B cell (primary cell): Measurements from ENCODE around the gene BDKRB1. TPM values are rescaled to one million over a fixed set of nuclear protein-coding genes. Genes with fewer than 3 reads are reported as not detected.

ENCODE experiments used
- ATAC-seq: fragments of 200-7000 bp; cut with Tn5 transposase; one replicate; pipeline ENCODE4 v1.10.0; 2021; ENCODE audit warnings: low read depth, mild to moderate bottlenecking, moderate number of reproducible peaks, moderate library complexity
- CTCF ChIA-PET: fragments of 350-600 bp; sonication (Branson Sonifier 250); formaldehyde crosslinking; loops from one replicate; lab custom pipeline; 2021; ENCODE audit warnings: antibody characterized with exemption, inconsistent platforms; lab: Charles Lee
- POLR2A ChIA-PET: fragments of 350-600 bp; sonication (Branson Sonifier 250); formaldehyde crosslinking; loops from one replicate; lab custom pipeline; 2021; ENCODE audit warnings: antibody characterized with exemption; lab: Charles Lee
- DNase-seq: peaks from one replicate; pipeline ENCODE4 v3.0.0; 2013
- H2AFZ ChIP-seq: 2 replicates; pipeline ENCODE4 v1.6.1; 2012; ENCODE audit warnings: mild to moderate bottlenecking, low read depth, low read length; ENCODE audit not compliant: insufficient read depth, poor library complexity, severe bottlenecking
- H3K27ac ChIP-seq, 2 donors: 1 replicate in 1 of 2; 2 replicates in 1 of 2; pipeline ENCODE4 v1.5.1; 2012 to 2013; ENCODE audit warnings: low read length in 2 of 2, mild to moderate bottlenecking in 2 of 2, moderate library complexity in 1 of 2
- H3K27me3 ChIP-seq, 4 experiments: fragments of 200-600 bp in 1 of 4; sonication (generic) in 1 of 4; replicated peaks in 1 of 4; 1 replicate in 2 of 4; 2 replicates in 2 of 4; pipeline versions ENCODE4 v1.6.1 to v1.7.0; 2013 to 2016; ENCODE audit warnings: low read length in 3 of 4, mild to moderate bottlenecking in 2 of 4, mixed read lengths in 1 of 4, moderate library complexity in 1 of 4; ENCODE audit not compliant: insufficient read depth in 4 of 4, control insufficient read depth in 3 of 4; ENCODE audit errors: control extremely low read depth in 1 of 4
- H3K36me3 ChIP-seq, 2 experiments: replicated peaks in 1 of 2; 1 replicate in 1 of 2; 2 replicates in 1 of 2; pipeline versions ENCODE4 v1.6.1 to v1.7.1; 2013; ENCODE audit warnings: low read length in 1 of 2; ENCODE audit not compliant: insufficient read depth in 2 of 2, control insufficient read depth in 1 of 2; ENCODE audit errors: control extremely low read depth in 1 of 2, extremely low read depth in 1 of 2
- H3K4me1 ChIP-seq, 2 donors: fragments of 200-600 bp in 1 of 2; sonication (generic) in 1 of 2; 1 replicate in 1 of 2; 2 replicates in 1 of 2; pipeline versions ENCODE4 v1.5.1 to v1.6.1; 2013 to 2017; ENCODE audit warnings: low read length in 2 of 2; ENCODE audit not compliant: control insufficient read depth in 2 of 2, insufficient read depth in 2 of 2
- H3K4me2 ChIP-seq: replicated peaks from 2 replicates; pipeline ENCODE3; 2012; ENCODE audit warnings: mild to moderate bottlenecking, low read depth, low read length; ENCODE audit not compliant: poor library complexity, severe bottlenecking
- H3K4me3 ChIP-seq, 5 experiments: fragments of 200-600 bp in 1 of 5; sonication (generic) in 1 of 5; 1 replicate in 3 of 5; 2 replicates in 2 of 5; pipeline versions ENCODE4 v1.5.1 to v1.7.0; 2011 to 2016; ENCODE audit warnings: low read length in 4 of 5, mild to moderate bottlenecking in 4 of 5, low read depth in 2 of 5, control low read depth in 1 of 5, moderate library complexity in 1 of 5; ENCODE audit not compliant: insufficient read depth in 1 of 5; ENCODE audit errors: control extremely low read depth in 1 of 5, extremely low read depth in 1 of 5
- H3K79me2 ChIP-seq: fragments of 200-600 bp; sonication (generic); one replicate; pipeline ENCODE4 v1.6.0; 2016; ENCODE audit warnings: low read length; ENCODE audit not compliant: control insufficient read depth, insufficient read depth
- H3K9ac ChIP-seq: fragments of 200-600 bp; sonication (generic); 2 replicates; pipeline ENCODE4 v1.6.1; 2017; ENCODE audit warnings: mild to moderate bottlenecking, low read length, moderate library complexity
- H3K9me3 ChIP-seq, 3 donors: one replicate each; pipeline versions ENCODE4 v1.6.1 to v1.7.1; 2013; ENCODE audit warnings: low read length in 2 of 3; ENCODE audit not compliant: control insufficient read depth in 2 of 3, insufficient read depth in 1 of 3; ENCODE audit errors: control extremely low read depth in 1 of 3
- H4K20me1 ChIP-seq: 2 replicates; pipeline ENCODE4 v1.6.0; 2012; ENCODE audit warnings: mild to moderate bottlenecking, low read length; ENCODE audit not compliant: insufficient read depth, control insufficient read depth, poor library complexity, severe bottlenecking
- H3K27ac Mint-ChIP-seq: one replicate; pipeline ENCODE4 v1.8.0; 2021; ENCODE audit warnings: mixed read lengths
- H3K27me3 Mint-ChIP-seq: one replicate; pipeline ENCODE4 v1.8.0; 2021; ENCODE audit warnings: mixed read lengths
- H3K4me1 Mint-ChIP-seq: one replicate; pipeline ENCODE4 v1.8.0; 2021; ENCODE audit warnings: mixed read lengths
- H3K4me3 Mint-ChIP-seq: one replicate; pipeline ENCODE4 v1.8.0; 2021; ENCODE audit warnings: mixed read lengths
- H3K9me3 Mint-ChIP-seq: one replicate; pipeline ENCODE4 v1.8.0; 2022; ENCODE audit warnings: mixed read lengths; ENCODE audit not compliant: insufficient read depth
- CTCF ChIP-seq: fragments of 200-600 bp; IDR thresholded peaks from one replicate; pipeline ENCODE4 v1.8.0; 2022; ENCODE audit warnings: antibody characterized with exemption, mild to moderate bottlenecking
- EZH2 ChIP-seq: IDR thresholded peaks from 2 replicates; pipeline ENCODE4 v1.6.1; 2012; ENCODE audit warnings: borderline replicate concordance, low read depth, mild to moderate bottlenecking, moderate library complexity, low read length; ENCODE audit not compliant: insufficient read depth, poor library complexity, severe bottlenecking
- WGBS: methylation state at CpG from one replicate; pipeline ENCODE4 v1.1.5; 2013; ENCODE audit warnings: missing lambda C conversion rate; ENCODE audit not compliant: insufficient coverage; 5-methylcytosine and 5-hydroxymethylcytosine counted together
- intact Hi-C: fragments of 100-400 bp; cut with micrococcal nuclease; formaldehyde crosslinking; loops from one replicate; pipeline ENCODE4 v1.10.0; 2022
- polyA plus RNA-seq: library from polyadenylated mRNA; depleted of rRNA; stranded (reverse); fragments of >200 nt; gene quantifications from 2 replicates; pipeline ENCODE4 v1.2.3, GENCODE V29; 2012
- total RNA-seq, 2 donors: library from RNA; stranded (reverse); fragments of 120-200 nt in 1 of 2; gene quantifications; 1 replicate in 1 of 2; 2 replicates in 1 of 2; pipeline versions ENCODE4 v1.2.3 to v1.2.4, GENCODE V29; 2013 to 2022

Gene BDKRB1
- total and polyA plus RNA-seq, 2 donors (not counting 1 experiment from before 2014, with no cell fraction given) = not detected

DNA sequence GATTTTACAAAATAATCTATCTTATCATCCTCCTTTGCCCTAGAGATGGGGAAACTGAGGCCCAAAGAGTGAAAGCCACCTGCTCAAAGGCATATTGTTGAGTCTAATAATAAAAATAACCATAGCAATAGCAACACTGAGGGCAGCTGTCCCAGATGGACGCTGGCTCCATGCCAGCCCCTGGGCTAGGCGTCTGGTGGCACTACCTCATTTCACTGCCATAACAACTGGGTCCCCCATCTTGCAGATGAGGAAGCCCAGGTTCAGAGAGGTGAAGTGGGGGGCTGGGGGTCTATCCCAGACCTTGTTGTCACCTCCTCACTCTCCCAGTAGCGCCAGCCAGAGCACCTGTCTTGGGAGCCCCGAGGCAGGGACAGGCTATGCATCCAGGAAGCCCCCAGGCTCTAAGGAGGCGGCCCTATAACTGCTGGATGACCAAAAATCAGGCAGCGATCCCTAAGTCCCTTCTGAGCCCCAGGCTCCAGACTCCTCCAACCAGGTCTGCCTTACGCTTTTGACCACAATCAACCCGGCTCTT, 38.6 kb upstream of the BDKRB1 start:
- Histone ChIP-seq H3K79me2 (no peaks in the 10 kb centered on the region), H3K4me1 (no peaks in the 10 kb centered on the region), H3K36me3 (no peaks in the 10 kb centered on the region), H2AFZ (no peak overlapping the region), H3K4me3 (no peak overlapping the region), H3K27ac (no peak overlapping the region), H3K4me2 (no peak overlapping the region), H4K20me1 (no peaks in the 10 kb centered on the region), H3K27me3 (peaks cover 0 to 16% (median 0%) of the 10 kb centered on the region in 4 experiments), H3K9me3 (peaks cover 0 to 3% (median 0%) of the 10 kb centered on the region in 3 donors), H3K9ac (no peak overlapping the region)
- CTCF ChIA-PET = no interaction called here
- Mint-ChIP-seq H3K9me3 (no peaks in the 10 kb centered on the region), H3K27ac (no peak overlapping the region), H3K27me3 (peaks cover 14% of the 10 kb centered on the region), H3K4me3 (no peak overlapping the region), H3K4me1 (no peaks in the 10 kb centered on the region)
- TF ChIP-seq EZH2 (no peak), CTCF (no peak)
- ATAC-seq (no peak), DNase-seq (no peak)
- intact Hi-C loops = no loop called here
- WGBS = 77% methylated on average over 6 of the region's 8 CpGs
- POLR2A ChIA-PET = no interaction called here

DNA sequence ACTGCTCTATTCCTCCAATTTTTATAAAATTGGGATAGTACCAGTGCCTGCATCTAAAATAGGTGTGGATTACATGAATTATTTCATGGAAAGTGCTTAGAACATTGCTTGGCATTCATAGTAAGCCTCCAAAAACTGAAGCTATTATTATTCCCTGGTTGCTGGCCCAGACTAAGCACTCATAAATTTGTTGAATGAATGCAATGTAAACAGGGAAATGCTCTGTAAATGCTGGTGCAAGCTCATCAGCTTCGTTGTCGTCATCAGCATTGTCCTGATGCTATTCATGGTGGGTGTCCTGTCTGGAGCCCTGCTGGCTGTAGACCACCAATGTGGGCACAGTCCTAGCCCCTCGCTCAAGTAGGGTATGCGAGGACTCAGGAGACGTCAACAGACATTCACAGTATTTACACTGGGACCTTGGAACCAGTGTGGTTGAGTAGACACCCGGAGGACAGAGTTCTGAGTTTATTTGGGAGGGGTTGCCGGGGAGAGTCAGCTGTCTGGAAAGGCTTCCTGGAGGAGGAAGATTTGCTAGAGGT, 34.8 kb upstream of the BDKRB1 start:
- DNase-seq = no peak
- no peak for ATAC-seq
- Mint-ChIP-seq H3K27ac (no peak overlapping the region), H3K4me3 (no peak overlapping the region), H3K9me3 (no peaks in the 10 kb centered on the region), H3K27me3 (peaks cover 11% of the 10 kb centered on the region), H3K4me1 (no peaks in the 10 kb centered on the region)
- 94% methylated on average over 7 of the region's 7 CpGs for WGBS
- Histone ChIP-seq H3K36me3 (no peaks in the 10 kb centered on the region), H4K20me1 (no peaks in the 10 kb centered on the region), H2AFZ (no peak overlapping the region), H3K4me3 (no peak overlapping the region), H3K4me1 (no peaks in the 10 kb centered on the region), H3K4me2 (no peak overlapping the region), H3K9me3 (no peaks in the 10 kb centered on the region), H3K9ac (no peak overlapping the region), H3K27me3 (peaks cover 0 to 10% (median 0%) of the 10 kb centered on the region in 4 experiments), H3K27ac (no peak overlapping the region), H3K79me2 (no peaks in the 10 kb centered on the region)
- ChIA-PET POLR2A (no interaction called here), CTCF (no interaction called here)
- intact Hi-C loops = no loop called here
- TF ChIP-seq EZH2 = no peak
